GM19238 (cell line): Measurements from ENCODE around the gene PPP1R12C.

Source experiments
- DNase-seq: peaks from one replicate; pipeline ENCODE4 v3.0.0; 2011; ENCODE audit warnings: low spot score; ENCODE audit not compliant: insufficient read length

The PPP1R12C gene

DNA sequence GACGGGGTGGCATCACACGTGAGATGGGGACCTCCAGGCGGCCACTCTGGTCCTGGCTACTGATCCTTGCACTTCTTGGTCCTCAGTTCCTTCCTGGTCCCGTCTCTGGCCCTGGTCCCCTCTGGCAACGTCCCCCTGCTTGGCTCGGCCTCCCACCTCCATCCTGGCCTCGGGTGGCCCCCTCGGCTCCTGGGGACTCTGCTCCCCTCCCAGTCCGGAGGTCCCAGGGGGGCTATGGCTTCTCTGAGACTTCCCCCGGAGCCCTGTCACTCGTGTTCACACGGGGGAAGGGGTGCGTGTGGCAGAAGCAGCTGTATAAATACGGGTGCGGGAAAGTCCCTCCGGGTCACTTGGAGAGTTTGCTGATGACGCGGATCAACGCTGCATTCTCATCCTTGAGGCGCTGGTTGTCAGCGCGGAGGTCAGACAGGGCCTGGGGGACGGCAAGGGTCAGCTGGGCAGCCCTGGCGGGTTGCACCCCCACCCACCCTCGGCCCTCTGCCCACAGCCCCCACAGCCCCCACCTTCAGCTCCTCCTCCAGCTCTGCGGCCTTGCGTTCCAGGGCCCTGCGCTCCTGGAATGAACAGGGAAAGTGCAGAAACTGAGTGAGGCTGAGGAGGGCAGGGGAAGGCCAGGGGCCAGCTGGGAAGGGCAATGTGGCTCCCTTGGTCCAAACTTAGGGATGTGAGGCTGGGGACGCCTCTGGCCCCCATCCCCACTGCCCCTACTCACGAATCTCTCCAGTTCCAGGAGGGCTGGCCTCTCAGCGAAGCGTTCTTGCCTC is 26.1 kb downstream of the PPP1R12C start:
- DNase-seq, result no peak

DNA sequence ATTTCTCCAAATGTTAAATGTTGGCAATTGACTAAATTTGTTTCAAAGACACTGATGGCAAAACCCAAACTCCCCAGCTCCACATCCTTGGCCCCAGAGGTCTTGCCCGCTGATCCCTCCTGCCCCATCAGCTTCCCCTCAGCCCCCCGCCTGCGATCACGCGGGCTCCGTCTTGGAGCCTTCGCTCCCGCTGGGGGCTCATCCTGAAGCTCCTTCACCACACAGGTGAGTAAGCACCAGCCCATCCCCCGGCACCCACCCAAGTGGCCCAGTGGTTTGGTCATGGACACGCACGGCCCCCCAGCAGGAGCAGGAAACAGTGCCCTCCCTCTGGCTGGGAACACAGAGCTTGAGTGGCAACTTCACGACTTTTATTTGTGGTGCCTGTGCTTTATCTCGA is 26.9 kb downstream of the PPP1R12C start:
- no peak for DNase-seq

DNA sequence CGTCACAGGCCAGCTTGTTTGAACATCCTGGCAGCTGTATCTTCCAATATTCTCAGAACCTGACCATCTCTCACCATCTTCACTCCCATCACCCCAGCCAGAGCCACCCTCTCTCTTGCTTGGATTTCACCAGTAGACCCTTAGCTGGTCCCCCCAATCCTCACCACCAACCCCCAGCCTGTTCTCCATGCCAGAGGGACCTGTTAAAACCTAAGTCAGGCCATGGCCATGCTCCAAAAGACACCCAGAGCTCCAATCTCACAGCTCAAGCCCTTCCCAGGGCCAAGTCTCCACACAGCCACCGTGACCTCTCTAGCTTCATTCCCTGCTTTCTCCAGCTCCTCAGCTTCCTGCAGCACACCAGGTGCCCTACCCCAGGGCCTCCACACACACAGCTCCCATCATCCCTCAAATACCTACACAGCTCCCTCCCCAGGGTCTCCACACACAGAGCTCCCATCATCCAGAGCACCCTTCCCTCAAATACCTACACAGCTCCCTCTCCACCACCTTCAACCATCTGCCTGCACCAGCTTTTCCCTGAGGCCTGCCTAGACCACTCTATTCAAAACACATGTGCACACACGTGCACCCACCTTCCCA is 28.0 kb downstream of the PPP1R12C start:
- no peak for DNase-seq

DNA sequence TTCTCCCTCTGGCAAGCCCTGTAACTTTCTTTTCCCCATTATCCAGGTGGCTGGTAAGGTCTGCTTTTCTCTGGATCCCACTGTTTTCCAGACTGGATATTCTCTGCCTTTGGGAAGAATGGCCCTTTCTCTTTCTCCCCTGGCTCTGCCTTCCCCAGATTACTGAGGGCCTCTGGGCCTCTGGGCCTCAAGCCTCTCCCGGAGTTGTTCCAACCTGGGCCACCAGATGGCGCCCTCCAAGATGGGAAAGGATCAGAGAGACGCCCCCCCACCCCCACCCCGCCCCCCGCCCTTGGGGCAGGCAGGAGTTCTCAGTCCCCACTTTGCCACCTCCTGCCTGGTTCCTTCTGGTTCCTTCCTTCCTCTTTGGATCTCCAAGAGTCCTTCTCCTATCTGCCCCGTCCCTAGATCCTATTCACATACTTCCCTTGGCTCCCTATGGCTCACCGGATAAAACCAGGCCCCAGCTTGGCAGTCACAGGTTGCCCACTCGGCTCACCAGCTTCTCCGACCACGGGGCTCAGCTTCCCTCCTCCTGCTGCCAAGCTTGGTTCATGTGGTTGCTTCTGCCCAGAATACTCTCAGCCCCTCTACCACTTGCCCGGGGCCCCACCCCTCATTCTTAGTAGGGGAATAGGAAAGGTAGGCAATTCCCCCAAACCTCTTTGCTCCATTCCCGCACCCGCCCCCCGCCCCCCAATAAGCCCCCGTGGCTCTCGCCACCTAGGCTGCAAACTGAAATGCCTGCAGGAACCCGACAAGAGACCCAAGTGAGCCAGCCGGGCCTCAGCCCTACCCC is 28.7 kb downstream of the PPP1R12C start:
- DNase-seq, result peak; percentile 80

DNA sequence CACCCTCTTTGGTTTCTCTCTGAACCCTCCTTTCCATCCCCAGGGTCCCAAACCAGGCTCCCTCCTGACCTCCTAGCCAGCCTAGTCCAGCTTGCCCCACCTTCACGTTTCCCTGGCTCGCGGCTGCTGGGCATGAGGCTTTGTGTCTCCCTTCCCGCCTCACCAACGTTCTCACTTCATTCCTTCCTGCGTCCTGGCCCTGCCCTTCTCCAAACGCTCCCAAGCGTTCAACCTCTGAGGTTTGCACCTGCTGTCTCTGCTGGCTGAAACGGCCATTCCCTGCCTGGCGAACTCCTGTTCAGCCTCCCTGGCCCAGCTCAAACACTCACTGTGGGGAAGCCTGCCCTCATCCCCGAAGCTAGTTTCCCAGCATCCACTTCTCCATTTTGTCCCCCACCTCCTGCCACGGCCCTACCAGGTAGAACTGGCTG is 29.4 kb downstream of the PPP1R12C start:
- DNase-seq, result no peak

DNA sequence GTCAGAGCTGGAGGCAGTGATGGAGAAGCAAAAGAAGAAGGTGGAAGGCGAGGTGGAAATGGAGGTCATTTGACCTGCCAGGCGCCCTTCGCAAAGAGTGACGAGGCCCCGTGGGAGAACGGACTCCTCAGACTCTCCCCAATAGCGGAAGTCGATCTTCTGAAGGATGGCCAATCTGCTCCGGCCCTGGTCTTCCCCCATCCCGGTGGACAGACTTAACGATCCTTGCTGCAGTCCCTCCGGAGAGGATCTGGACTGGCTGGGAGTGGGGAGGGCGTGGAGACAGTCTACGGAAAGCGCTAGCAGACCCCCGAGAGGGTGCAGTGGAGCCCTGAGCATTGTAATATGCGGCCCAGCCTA is 29.9 kb downstream of the PPP1R12C start:
- DNase-seq, result no peak

DNA sequence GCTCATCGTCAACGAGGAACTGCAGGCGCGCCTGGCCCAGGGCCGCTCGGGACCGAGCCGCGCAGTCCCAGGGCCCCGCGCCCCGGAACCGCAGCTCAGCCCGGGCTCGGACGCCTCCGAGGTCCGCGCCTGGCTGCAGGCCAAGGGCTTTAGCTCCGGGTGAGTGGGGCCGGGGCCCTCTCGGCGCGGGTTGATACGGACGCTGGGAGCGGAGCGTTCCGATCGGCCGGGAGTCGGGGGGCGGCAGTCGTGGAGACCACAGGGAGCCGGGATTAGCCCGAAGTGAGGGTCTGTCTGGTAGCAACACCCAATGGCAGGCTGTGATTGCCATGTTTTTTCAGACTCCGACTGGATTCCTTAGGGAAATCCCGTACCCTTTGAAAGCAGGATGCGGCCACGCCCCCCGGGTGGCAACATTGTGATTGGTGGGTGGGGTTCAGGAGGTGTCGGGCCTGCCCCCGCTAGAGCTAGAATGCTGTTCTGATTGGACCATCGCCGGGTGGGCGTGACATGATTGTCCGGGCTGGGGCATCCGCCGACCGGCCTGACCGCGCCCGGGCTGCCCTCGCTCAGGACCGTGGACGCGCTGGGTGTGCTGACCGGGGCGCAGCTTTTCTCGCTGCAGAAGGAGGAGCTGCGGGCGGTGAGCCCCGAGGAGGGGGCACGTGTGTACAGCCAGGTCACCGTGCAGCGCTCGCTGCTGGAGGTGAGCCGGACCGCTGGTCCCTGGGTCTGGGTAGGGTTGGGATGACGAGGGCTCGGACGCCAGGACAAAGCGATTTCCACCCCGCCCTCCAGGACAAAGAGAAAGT is 30.5 kb downstream of the PPP1R12C start:
- peak; percentile 63 for DNase-seq

DNA sequence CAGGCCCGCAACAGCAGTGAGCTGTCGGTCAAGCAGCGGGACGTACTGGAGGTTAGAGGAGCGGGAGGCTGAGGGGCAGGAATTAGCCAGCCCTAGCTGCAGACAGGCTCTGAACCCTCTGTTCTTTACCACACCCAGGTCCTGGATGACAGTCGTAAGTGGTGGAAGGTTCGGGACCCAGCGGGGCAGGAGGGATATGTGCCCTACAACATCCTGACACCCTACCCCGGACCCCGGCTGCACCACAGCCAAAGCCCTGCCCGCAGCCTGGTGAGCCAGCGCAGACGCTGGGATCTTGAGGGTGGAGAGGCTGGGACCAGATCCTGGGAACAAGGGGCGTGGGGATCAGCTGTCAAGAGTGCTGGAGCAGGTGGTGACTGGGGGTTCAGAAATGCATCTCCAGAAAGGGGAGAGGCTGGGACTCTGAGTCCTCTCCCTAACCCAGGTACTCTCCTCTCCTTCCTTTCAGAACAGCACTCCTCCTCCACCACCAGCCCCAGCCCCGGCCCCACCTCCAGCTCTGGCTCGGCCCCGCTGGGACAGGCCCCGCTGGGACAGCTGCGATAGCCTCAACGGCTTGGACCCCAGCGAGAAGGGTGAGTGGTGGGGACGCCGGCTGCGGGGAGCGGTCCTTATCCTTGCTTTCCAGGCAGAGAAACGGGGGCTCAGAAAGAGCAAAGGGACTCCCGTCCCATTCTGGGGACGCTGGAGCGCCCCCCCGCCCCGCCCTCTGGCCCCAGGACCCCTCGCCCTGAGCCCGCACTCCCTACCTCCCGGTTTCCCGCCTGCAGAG is 31.3 kb downstream of the PPP1R12C start:
- DNase-seq, result no peak

DNA sequence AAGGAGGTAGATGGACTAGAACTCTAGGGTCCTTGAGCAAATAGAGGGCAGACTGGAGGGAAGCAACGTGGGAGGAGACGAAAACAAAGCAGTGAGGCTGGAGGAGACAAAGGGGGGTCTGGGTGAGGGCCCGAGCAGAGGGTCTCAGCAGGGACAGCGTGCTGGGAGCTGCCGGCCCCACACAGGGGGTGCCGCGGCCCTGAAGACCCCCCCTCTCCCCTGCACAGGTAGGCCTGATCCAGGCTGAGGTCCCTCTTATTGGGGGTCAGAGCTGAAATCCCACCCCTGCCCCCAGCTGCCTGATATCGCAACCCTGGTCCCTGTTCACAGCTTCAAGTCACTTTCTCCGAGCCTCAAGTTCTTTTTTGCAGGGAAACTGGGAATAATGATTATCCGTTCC is 33.0 kb downstream of the PPP1R12C start:
- DNase-seq, result no peak

DNA sequence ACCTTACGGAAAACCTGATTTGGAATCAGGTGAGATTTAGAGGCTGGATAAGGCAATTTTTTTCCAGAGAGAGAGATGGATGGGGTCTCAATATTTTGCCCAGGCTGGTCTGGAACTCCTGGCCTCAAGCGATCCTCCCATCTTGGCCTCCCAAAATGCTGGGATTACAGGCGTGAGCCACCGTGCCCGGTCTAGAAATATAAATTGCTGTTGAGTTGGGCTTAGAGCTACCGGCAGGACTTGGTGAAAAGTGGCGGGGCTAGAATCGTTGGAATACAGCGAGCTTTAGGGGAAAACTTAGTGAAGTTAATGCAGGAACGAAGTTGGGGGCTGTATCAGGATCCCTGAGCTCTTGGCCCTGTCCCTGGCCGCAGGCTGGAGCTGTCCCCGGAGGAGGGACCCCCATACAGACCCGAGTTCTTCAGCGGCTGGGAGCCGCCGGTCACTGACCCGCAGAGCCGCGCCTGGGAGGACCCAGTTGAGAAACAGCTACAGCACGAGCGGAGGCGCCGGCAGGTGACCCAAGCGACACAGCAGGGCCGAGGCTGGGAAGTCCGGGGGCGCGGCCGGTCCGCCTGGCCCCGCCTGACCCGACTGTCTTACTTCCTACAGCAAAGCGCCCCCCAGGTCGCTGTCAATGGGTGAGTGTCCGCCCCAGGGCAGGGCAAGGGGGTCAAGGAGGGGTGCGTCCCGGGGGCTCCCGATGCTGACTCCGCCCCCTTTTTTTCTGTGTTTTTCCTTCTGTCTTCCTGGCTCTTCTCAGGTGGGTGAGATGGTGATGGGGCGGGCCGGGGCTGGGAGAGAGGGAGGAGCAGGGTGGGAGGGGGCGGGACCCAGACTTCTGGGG is 34.2 kb downstream of the PPP1R12C start:
- no peak for DNase-seq

DNA sequence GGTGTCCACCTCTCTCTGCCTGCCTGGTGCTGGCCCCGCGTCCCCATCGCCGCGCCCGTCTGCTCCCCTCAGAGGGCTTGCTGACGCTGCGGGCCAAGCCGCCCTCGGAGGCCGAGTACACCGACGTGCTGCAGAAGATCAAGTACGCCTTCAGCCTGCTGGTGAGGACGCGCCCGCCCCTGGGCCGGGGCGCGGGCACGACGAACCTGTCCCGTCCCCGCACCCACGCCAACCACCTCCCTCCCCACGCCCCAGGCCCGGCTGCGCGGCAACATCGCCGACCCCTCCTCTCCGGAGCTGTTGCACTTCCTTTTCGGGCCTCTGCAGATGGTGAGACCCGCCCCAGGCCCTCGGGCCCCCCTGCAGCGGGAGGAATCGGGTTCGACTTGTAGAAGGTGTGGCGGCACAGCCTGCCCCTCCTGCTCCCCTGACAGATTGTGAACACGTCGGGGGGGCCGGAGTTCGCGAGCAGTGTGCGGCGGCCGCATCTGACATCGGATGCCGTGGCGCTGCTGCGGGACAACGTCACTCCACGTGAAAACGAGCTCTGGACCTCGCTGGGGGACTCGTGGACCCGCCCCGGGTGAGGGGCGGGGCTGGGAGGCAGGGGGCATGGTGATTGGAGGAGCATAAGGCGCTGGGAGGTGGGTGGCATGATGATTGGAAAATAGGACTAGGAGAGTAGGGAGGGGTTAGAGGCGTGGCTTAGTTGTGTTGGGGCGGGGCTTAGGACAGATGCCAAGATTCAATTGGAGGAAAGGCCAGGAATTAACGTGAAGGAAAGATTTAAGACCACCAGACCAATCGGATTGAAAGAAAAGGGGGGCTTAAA is 35.2 kb downstream of the PPP1R12C start:
- DNase-seq, result no peak

DNA sequence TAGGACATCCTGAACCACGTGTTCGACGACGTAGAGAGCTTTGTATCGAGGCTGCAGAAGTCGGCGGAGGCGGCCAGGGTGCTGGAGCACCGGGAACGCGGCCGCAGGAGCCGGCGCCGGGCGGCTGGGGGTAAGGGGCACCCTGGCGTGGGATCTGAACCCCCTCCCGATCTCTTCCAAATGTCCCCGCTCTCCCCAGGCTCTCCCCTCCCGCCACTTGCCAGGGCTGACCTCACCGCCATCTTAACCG is 35.7 kb downstream of the PPP1R12C start:
- DNase-seq, result no peak

DNA sequence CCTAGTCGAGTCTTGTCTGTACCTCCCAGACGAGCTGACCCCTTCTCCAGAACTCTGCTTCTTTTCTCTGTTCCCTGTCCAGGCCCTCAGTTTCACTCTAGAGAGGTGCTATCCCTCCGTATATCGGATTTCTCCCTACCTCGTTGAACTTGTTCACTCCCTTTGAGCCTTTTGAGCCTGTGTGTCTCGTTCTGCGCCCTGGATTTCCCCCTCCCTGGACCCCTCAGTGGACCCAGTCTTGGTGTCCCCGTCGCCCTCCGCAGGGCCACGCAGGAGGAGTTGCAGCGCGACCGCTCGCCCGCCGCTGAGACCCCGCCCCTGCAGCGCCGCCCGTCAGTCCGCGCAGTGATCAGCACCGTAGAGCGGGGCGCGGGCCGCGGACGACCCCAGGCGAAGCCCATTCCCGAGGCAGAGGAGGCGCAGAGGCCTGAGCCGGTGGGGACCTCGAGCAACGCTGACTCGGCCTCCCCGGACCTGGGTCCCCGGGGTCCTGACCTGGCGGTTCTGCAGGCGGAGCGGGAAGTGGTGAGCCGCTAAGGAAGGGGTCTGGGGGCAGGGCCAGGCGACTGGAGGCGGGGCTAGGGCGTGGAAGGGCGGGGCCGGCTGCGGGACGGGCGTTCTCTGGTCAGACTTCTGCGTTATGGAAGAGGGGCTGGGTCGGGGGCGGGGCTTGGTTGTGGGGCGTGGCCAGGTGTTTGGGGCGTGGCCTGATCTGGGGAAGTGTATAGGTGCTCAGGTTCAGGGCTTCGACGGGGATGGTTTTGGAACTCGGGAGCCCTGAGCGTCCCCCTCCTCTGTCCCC is 36.3 kb downstream of the PPP1R12C start:
- peak; percentile 89 for DNase-seq

DNA sequence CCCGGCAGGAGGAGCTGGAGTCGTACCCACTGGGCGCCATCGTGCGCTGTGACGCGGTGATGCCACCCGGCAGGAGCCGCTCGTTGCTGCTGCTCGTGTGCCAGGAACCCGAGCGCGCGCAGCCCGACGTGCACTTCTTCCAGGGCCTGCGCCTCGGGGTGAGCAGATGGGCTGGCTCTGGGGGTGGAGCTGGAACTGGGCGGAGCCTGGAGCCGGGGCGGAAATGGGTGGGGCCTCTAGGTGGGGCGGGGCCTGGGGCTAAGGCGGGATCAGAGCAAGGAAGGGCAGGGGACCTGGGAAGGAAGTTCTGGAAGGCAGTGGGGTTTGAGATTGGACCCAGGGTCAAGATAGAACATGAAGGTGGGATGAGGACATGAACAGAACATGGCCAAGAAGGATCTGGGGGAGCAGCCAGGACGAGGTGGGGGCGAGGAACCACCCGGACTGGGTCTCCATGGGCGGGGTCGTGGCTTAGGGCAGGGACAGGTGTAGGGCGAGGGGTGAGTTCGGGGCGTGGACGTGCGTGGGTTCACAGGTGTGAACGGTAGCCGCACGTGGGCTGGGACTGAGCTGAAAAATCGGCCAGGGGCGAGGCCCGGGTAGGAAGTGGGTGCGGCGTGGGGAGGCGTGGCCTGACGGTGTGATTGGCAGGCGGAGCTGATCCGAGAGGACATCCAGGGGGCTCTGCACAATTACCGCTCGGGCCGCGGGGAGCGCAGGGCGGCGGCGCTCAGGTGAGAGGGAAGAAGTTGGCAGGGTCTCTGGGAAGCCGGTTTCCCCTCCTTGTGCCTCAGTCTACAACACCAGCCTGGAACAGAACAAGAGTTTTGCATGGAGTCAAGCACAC is 37.1 kb downstream of the PPP1R12C start:
- peak; percentile 63 for DNase-seq

DNA sequence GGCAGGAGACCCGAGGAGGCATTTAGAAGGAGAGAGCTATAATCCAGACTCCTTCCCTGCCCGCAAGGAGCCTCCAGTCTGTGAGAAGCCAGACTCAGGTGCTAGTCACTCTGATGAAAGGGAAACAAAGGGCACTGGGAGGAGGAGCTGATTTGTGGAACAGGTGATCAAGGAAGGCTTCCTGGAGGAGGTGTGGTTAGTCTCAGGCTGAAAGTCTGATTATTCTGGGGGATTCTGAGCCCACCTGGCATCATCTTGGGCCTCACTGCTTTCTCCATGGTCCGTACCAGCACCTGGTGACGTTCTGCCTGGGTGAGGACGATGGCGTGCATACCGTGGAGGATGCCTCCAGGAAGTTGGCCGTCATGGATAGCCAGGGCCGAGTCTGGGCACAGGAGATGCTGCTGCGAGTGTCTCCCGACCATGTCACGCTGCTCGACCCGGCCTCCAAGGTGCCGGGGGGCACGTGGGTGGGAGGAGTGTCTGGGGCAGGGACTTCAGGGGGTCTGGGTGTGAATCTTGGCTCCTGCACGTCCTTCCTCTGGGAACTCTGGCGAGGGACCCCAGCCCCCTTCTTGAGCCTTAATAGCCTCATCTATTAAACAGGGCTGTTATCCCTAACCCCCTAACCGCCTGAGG is 37.9 kb downstream of the PPP1R12C start:
- DNase-seq, result no peak

DNA sequence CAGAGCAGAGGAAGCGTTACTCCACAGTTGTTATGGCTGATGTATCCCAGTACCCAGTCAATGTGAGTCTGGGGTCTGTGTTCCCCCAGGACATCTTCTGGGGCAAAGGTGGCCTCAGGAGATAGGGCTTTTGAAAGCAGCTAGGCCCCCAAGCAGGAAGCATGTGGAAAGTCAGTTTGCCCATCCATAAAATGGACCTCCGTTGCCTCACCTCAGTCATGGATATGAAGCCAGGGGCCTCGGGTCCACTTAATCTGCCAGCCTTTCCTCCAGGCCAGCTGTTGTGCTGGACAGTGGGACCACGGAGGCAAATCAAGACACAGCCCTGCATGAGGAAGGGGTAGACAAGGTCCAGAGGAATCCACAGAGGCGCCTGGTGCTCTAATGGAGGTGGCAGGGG is 38.4 kb downstream of the PPP1R12C start:
- no peak for DNase-seq

DNA sequence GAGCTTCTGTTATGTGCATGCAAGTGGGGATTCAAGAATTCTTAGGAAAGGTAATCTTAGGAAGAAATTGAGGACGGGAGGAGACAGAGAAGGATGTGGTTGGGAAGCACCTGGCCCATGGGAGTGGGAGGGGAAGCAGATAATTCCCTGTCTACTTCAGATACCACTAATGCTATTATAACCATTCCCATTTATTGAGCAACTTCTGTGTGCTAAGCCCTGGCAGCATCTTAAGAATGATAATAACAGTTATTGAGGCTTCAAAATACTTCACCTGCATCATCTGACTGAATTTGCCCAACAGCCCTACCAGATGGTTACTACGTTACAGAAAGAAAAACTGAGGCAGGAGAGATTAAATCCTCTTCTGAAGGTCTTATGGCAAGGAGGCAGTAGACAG is 40.3 kb downstream of the PPP1R12C start:
- no peak for DNase-seq
